Measurements from ENCODE around the gene BEND5. TPM values are rescaled to one million over a fixed set of nuclear protein-coding genes. Genes with fewer than 3 reads are reported as not detected.

Gene BEND5
- total and polyA plus RNA-seq, 2 of the 8 experiments (the other 6 are each of a cell fraction or from before 2014, with no cell fraction given) = 3.8 to 7.5 TPM

DNA sequence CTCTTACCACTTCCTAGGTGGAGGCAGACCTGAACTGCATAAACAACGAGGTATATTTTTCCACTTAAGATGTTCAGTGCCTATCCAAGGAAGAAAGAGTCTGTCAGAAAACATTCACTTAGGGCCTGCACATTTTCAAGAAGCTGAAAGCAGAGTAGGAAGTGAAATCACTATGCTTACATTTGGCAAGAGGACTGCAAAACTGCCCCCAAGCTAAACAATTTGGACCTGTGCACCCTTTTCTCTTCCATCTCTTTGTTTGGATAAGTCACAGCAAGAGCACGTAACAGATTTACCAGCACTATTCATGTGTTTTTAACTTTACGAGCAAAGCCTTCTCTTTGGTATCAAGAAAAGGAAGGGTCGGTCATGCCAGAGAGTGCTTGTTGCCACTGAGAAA lies 13.2 kb upstream of the BEND5 start:
- Histone ChIP-seq H3K36me3 (ENCODE audit: control insufficient read depth in 2 of 4, insufficient read depth in 4 of 4, low read length in 3 of 4) (no peaks in the 10 kb centered on the region), H3K4me1 (replicated peaks in 1 of 4; ENCODE audit: control insufficient read depth in 3 of 4, insufficient read depth in 4 of 4, low read length in 3 of 4) (no peaks in the 10 kb centered on the region; a peak in 1 of 7 replicates), H2AK5ac (ENCODE audit: low read depth, low read length) (no peak overlapping the region), H3K9me3 (ENCODE audit: insufficient read depth in 2 of 2, low read depth in 1 of 2, low read length in 1 of 2) (no peaks in the 10 kb centered on the region), H2BK12ac (ENCODE audit: low read depth, low read length) (no peak overlapping the region), H3K56ac (replicated peaks; ENCODE audit: insufficient read length, low read depth, low read length) (no peak overlapping the region), H4K20me1 (replicated peaks in 1 of 2; ENCODE audit: control insufficient read depth in 1 of 2, insufficient read depth in 2 of 2, low read length in 2 of 2) (no peaks in the 10 kb centered on the region), H3K18ac (ENCODE audit: extremely low read depth, low read length) (no peak overlapping the region), H2BK120ac (replicated peaks; ENCODE audit: low read depth, low read length) (no peak overlapping the region), H3K27ac (ENCODE audit: low read depth, low read length) (no peak overlapping the region), H4K5ac (ENCODE audit: insufficient read length, low read depth, low read length) (no peak overlapping the region), H3K4ac (replicated peaks; ENCODE audit: insufficient read length, low read depth, low read length) (no peak overlapping the region), H3K27me3 (replicated peaks in 1 of 4; ENCODE audit: control insufficient read depth in 3 of 4, extremely low read depth in 1 of 4, insufficient read depth in 3 of 4, low read length in 3 of 4) (no peaks in the 10 kb centered on the region), H2BK20ac (ENCODE audit: low read length) (no peak overlapping the region), H2BK15ac (ENCODE audit: low read length) (no peak overlapping the region), H3K23ac (ENCODE audit: insufficient read length) (no peak overlapping the region), H4K91ac (replicated peaks; ENCODE audit: insufficient read length, low read length) (no peak overlapping the region), H4K8ac (ENCODE audit: extremely low read depth, insufficient read depth, low read length) (no peak overlapping the region), H2AFZ (ENCODE audit: low read length) (no peak overlapping the region), H3K9ac (replicated peaks in 1 of 4; ENCODE audit: extremely low read depth in 1 of 4, low read depth in 3 of 4, low read length in 3 of 4) (no peak overlapping the region), H3K79me1 (ENCODE audit: low read depth, low read length) (no peaks in the 10 kb centered on the region; the same call in 1 of the 2 replicates), H2BK5ac (ENCODE audit: low read depth, low read length) (no peak overlapping the region), H3K79me2 (ENCODE audit: control insufficient read depth in 1 of 2, insufficient read depth in 2 of 2, low read length in 2 of 2) (no peaks in the 10 kb centered on the region), H3K4me3 (ENCODE audit: extremely low read depth in 1 of 4, insufficient read depth in 2 of 4, low read depth in 3 of 4, low read length in 4 of 4) (no peak overlapping the region), H3K23me2 (ENCODE audit: low read depth, low read length) (no peaks in the 10 kb centered on the region), H3K14ac (ENCODE audit: insufficient read length) (no peak overlapping the region), H3K4me2 (ENCODE audit: insufficient read depth in 1 of 2, low read depth in 2 of 2, low read length in 2 of 2) (no peak overlapping the region)
- ChIA-PET POLR2A (ENCODE audit: partially characterized antibody) (no interaction called here), CTCF (ENCODE audit: partially characterized antibody) (interaction anchor here (2.0 kb wide), 1 partner anchor 11 kb away, joined by 6 read pairs; no protein-coding TSS in a partner anchor)
- TF ChIP-seq SUZ12 (IDR thresholded peaks at IDR 0.05; ENCODE audit: low read length) (no peak), BRCA1 (IDR thresholded peaks at IDR 0.05; ENCODE audit: low read depth, low read length) (no peak), GABPA (IDR thresholded peaks at IDR 0.05; ENCODE audit: borderline replicate concordance, insufficient read depth, low read length) (no peak), SAP30 (IDR thresholded peaks at IDR 0.05; ENCODE audit: insufficient read depth, insufficient replicate concordance, low read length) (no peak), KDM4A (IDR thresholded peaks at IDR 0.05; ENCODE audit: low read depth, low read length, severe bottlenecking) (no peak), HDAC6 (IDR thresholded peaks at IDR 0.05; ENCODE audit: low read depth, low read length) (no peak)
- TF ChIP-seq, protein P1, sequence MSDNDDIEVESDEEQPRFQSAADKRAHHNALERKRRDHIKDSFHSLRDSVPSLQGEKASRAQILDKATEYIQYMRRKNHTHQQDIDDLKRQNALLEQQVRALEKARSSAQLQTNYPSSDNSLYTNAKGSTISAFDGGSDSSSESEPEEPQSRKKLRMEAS (IDR thresholded peaks at IDR 0.05) = no peak
- TF ChIP-seq, protein P2, sequence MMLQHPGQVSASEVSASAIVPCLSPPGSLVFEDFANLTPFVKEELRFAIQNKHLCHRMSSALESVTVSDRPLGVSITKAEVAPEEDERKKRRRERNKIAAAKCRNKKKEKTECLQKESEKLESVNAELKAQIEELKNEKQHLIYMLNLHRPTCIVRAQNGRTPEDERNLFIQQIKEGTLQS (IDR thresholded peaks at IDR 0.05; ENCODE audit: insufficient read depth, low read depth, low read length) = no peak
- no peak for FAIRE-seq
- 91% methylated on average over 4 of the region's 4 CpGs; no CpG with 5 or more reads in 1 of the 2 experiments for WGBS, 2 experiments (ENCODE audit: extremely low coverage in 1 of 2, insufficient coverage in 1 of 2, insufficient read length in 1 of 2, insufficient replicate concordance in 2 of 2, low coverage in 1 of 2, low lambda C conversion rate in 2 of 2, missing lambda C conversion rate in 1 of 2)
- DNase-seq (ENCODE audit: low read depth in 1 of 2, low spot score in 2 of 2) = no peak

Data from H1 (cell line).